GM23248 (cell line): Measurements from ENCODE around the gene TRMT1. TPM values are rescaled to one million over a fixed set of nuclear protein-coding genes. Genes with fewer than 3 reads are reported as not detected.
A peak's percentile ranks its signal among the peaks of the same experiment; 100 is the strongest.

Experiments used
- DNase-seq: peaks from one replicate; pipeline ENCODE4 v3.0.0-alpha.2; 2015
- H2AFZ ChIP-seq: fragments of 200-600 bp; sonication (generic); 2 replicates; pipeline ENCODE4 v1.6.1; 2016; ENCODE audit warnings: antibody characterized with exemption
- H3F3A ChIP-seq: fragments of 200-600 bp; sonication (generic); 2 replicates; pipeline ENCODE4 v1.6.1; 2016; ENCODE audit warnings: mild to moderate bottlenecking, antibody characterized with exemption, mixed run types; ENCODE audit not compliant: insufficient read depth
- H3K27ac ChIP-seq: fragments of 200-600 bp; sonication (generic); 2 replicates; pipeline ENCODE4 v1.5.1; 2016; ENCODE audit warnings: mild to moderate bottlenecking
- H3K27me3 ChIP-seq: fragments of 200-600 bp; sonication (generic); replicated peaks from 2 replicates; pipeline ENCODE4 v1.6.1; 2016; ENCODE audit warnings: mild to moderate bottlenecking; ENCODE audit not compliant: insufficient read depth
- H3K36me3 ChIP-seq: fragments of 200-600 bp; sonication (generic); 2 replicates; pipeline ENCODE4 v1.6.1; 2016; ENCODE audit warnings: low read depth, mild to moderate bottlenecking
- H3K4me1 ChIP-seq: fragments of 200-600 bp; sonication (generic); 2 replicates; pipeline ENCODE4 v1.6.1; 2016; ENCODE audit warnings: mild to moderate bottlenecking; ENCODE audit not compliant: insufficient read depth
- H3K4me2 ChIP-seq: fragments of 200-600 bp; sonication (generic); one replicate; pipeline ENCODE4 v1.6.1; 2016; ENCODE audit warnings: mild to moderate bottlenecking; ENCODE audit not compliant: unreplicated experiment
- H3K4me3 ChIP-seq: fragments of 200-600 bp; sonication (generic); 2 replicates; pipeline ENCODE4 v1.5.1; 2016; ENCODE audit warnings: mild to moderate bottlenecking
- H3K79me2 ChIP-seq: fragments of 200-600 bp; sonication (generic); 2 replicates; pipeline ENCODE4 v1.6.1; 2016; ENCODE audit warnings: mild to moderate bottlenecking; ENCODE audit not compliant: insufficient read depth
- H3K9ac ChIP-seq: fragments of 200-600 bp; sonication (generic); 2 replicates; pipeline ENCODE4 v1.6.1; 2016; ENCODE audit warnings: mild to moderate bottlenecking
- H3K9me2 ChIP-seq: fragments of 200-600 bp; sonication (generic); 2 replicates; pipeline ENCODE4 v1.6.1; 2016; ENCODE audit warnings: mixed run types, mild to moderate bottlenecking, moderate library complexity; ENCODE audit not compliant: insufficient read depth
- H3K9me3 ChIP-seq: fragments of 200-600 bp; sonication (generic); one replicate; pipeline ENCODE4 v1.6.1; 2017; ENCODE audit warnings: low read depth
- H4K20me1 ChIP-seq: fragments of 200-600 bp; sonication (generic); 2 replicates; pipeline ENCODE4 v1.6.0; 2016; ENCODE audit not compliant: insufficient read depth
- EZH2 ChIP-seq: fragments of 200-600 bp; sonication (generic); IDR thresholded peaks from 2 replicates; pipeline ENCODE4 v1.6.1; 2018; ENCODE audit warnings: antibody characterized with exemption, mild to moderate bottlenecking; ENCODE audit not compliant: insufficient read depth, poor library complexity, severe bottlenecking
- EZH2phosphoT487 ChIP-seq: fragments of 200-600 bp; sonication (generic); IDR thresholded peaks from 2 replicates; pipeline ENCODE4 v1.6.1; 2018; ENCODE audit warnings: antibody characterized with exemption, moderate library complexity, mild to moderate bottlenecking, low read depth; ENCODE audit not compliant: insufficient read depth
- WGBS, 2 experiments: methylation state at CpG; one replicate each; pipeline ENCODE4 v1.1.6; 2015 to 2017; ENCODE audit warnings: low lambda C conversion rate in 2 of 2, low coverage in 1 of 2; ENCODE audit errors: missing lambda C conversion rate in 2 of 2; 5-methylcytosine and 5-hydroxymethylcytosine counted together
- in situ Hi-C: fragments of 300-500 bp; cut with MboI; formaldehyde crosslinking; loops from 2 replicates; pipeline ENCODE4 v1.15.0; 2020
- polyA plus RNA-seq: library from polyadenylated mRNA; unstranded; fragments of >200 nt; fragmentation: Nextera tagmentation; extraction: Ambion mirVana; gene quantifications from 2 replicates; pipeline ENCODE4 v1.2.1, GENCODE V29; 2016
- total RNA-seq: library from RNA; depleted of rRNA; stranded (reverse); fragments of >200 nt; shearing (Covaris generic); gene quantifications from 2 replicates; pipeline ENCODE4 v1.2.3, GENCODE V29; 2014

The TRMT1 gene
- total and polyA plus RNA-seq, 2 experiments from 2014 or later: 30.4 to 31.8 TPM

DNA sequence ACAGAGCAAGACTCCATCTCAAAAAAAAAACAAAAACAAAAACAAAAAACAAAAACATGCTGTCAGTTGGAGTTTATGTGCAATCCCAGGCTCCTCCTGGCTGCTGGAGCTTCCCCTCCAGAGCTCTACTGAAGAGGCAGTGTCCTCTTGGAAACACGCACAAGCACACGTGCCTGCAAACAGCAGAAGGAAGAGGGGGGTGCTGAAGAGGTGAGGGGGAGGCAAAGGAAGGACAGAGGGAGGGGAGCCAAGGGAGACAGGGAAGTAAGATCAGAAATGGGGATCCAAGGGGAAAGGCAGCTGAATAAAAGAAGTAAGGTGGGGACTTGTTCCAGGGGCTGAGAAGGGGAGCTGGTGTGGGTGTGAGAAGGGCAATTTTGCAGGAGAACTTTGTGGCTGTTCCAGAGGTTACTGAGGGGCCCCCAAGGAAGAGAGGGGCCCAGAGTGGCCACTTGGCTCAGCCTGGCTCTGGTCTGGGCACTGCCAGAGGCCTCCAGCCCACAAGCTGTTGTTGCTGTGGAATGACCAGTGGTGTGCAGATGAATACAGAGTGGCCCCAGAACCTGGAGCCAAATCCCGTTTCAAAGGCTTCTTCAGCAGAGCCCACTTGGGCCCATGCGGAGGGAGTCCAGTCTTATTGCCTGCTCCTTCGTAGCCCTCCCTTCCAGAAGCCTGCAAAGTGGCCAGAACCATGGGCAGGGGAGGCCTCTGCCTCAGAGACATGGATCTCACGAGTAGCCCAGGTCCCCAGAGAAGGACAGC is 48.3 kb downstream of the TRMT1 start:
- TF ChIP-seq EZH2phosphoT487: no peak
- TF ChIP-seq EZH2: no peak
- Histone ChIP-seq H3K4me2 (no peak overlapping the region), H3K36me3 (no peaks in the 10 kb centered on the region), H3K27ac (no peak overlapping the region), H3K9ac (0 out of 2 replicates have a peak overlapping the region, but pooled peaks have one; percentile 10), H3K79me2 (peaks cover 100% of the 10 kb centered on the region), H4K20me1 (no peaks in the 10 kb centered on the region; the same call in 1 of the 2 replicates), H3F3A (no peaks in the 10 kb centered on the region), H3K9me3 (no peaks in the 10 kb centered on the region), H3K4me1 (no peaks in the 10 kb centered on the region; the same call in 1 of the 2 replicates), H3K9me2 (no peaks in the 10 kb centered on the region), H3K27me3 (no peaks in the 10 kb centered on the region), H3K4me3 (no peak overlapping the region), H2AFZ (no peak overlapping the region)
- 56 to 70% methylated on average over 6 of the region's 6 CpGs for WGBS, 2 experiments
- DNase-seq: no peak
- in situ Hi-C loops: no loop called here

DNA sequence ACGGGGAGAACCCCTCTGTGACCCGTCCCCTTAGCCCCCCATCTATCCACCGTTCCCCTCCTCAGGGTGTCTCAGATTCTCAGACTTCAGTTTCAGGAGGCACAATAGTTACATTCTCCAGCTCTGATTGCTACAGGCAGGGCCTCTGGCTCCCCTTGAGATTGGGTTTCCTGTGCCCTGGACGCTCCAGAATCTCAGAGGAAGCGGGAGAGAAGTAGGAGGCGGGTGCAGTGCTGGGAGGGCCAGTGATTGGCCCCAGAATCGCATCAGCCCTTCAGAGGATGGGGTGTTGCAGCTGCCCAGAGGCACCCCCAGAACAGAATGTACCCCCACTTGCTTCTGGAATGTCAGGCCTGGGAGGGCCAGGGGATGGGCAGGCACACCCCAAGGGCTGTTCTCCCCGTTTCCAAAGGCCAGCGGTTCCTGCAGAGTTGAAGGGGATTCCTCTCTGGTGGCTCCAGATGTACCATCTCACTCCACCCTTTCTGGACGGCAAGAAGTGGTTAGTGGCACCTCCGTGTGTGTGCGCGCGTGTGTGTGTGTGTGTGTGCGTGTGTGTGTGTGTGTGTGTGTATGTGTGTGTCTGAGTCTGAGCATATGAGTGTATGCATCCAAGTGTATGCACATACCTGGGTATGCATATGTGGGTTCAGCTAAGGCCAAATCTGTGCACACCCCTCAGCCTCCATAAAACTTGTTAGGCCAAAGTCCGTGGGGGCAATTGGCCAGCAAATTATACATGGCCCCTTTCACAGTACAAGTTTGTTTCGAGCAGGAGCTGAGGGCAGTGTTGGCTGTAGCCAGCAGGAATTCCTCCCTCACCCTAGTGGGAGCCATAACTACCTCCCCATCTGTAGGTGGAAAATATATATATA is 49.4 kb downstream of the TRMT1 start:
- H3K9me2 ChIP-seq: no peaks in the 10 kb centered on the region
- H3K79me2 ChIP-seq: peaks cover 100% of the 10 kb centered on the region
- H3F3A ChIP-seq: no peaks in the 10 kb centered on the region
- no peak overlapping the region for H3K4me2 ChIP-seq
- H3K9ac ChIP-seq: no peak overlapping the region
- no peak overlapping the region for H3K4me3 ChIP-seq
- no peaks in the 10 kb centered on the region; the same call in 1 of the 2 replicates for H4K20me1 ChIP-seq
- H3K36me3 ChIP-seq: no peaks in the 10 kb centered on the region
- peaks cover under 1% of the 10 kb centered on the region; the same call in 1 of the 2 replicates for H3K4me1 ChIP-seq
- H3K9me3 ChIP-seq: no peaks in the 10 kb centered on the region
- TF ChIP-seq EZH2 (no peak), EZH2phosphoT487 (no peak)
- DNase-seq: no peak
- no peaks in the 10 kb centered on the region for H3K27me3 ChIP-seq
- no peak overlapping the region for H2AFZ ChIP-seq
- in situ Hi-C loops: no loop called here
- H3K27ac ChIP-seq: no peak overlapping the region
- WGBS, 2 experiments: 70 to 74% methylated on average over 17 of the region's 17 CpGs

DNA sequence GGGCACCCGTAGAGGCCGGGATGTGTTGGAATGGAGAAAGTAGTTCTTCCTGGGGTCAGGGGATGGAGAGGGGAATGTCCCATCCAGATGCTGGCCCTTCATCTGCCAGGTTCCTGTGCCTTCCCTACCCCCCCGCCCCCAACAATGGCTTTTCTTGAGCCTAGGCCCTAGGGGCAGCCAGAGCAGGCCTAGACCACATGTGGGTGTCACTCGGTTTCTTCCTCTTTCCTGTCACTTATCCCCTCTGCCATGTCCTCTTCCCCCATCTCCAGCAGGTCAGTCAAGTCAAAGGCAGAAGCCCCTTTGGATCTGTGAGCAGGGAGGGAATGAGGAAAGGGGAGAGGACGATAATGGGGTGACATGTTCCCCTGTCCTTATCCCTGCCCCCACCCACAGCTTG is 50.3 kb downstream of the TRMT1 start:
- H3K27me3 ChIP-seq: no peaks in the 10 kb centered on the region
- H4K20me1 ChIP-seq: no peaks in the 10 kb centered on the region
- peaks cover 99% of the 10 kb centered on the region for H3K79me2 ChIP-seq
- in situ Hi-C loops: no loop called here
- H3K9ac ChIP-seq: no peak overlapping the region
- H2AFZ ChIP-seq: no peak overlapping the region
- H3K9me2 ChIP-seq: no peaks in the 10 kb centered on the region
- H3K4me3 ChIP-seq: no peak overlapping the region
- no peak for TF ChIP-seq EZH2
- no peak for TF ChIP-seq EZH2phosphoT487
- no peaks in the 10 kb centered on the region for H3K36me3 ChIP-seq
- H3F3A ChIP-seq: no peaks in the 10 kb centered on the region
- no peak overlapping the region for H3K4me2 ChIP-seq
- no peak for DNase-seq
- no peak overlapping the region for H3K27ac ChIP-seq
- WGBS, 2 experiments: 62 to 68% methylated on average over 5 of the region's 5 CpGs
- no peaks in the 10 kb centered on the region for H3K9me3 ChIP-seq
- peaks cover 9% of the 10 kb centered on the region for H3K4me1 ChIP-seq

DNA sequence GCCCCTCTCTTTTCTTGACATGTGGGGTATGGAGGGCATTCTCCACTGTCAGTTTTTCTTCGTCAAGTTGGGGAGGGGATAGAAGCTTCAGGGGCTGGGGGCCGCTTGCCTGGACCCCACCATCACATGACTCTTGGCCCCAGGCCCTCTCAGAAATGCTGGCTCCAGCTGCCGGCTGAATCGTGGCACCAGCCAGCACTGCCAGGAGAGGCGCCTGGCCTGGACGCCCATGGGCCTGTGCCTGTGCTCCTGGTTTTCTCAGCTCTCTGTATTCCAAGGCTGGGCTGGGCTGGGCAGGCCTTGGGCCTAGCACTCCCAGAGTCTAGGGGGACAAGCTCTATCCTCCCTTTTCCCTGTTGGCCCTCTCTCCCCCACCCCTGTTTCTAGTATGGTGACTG is 52.4 kb downstream of the TRMT1 start:
- H3K9ac ChIP-seq: no peak overlapping the region; the same call in 1 of the 2 replicates
- H3K4me3 ChIP-seq: no peak overlapping the region
- H3K4me1 ChIP-seq: peaks cover 25% of the 10 kb centered on the region
- no peak for DNase-seq
- H3K4me2 ChIP-seq: no peak overlapping the region
- TF ChIP-seq EZH2phosphoT487 (no peak), EZH2 (no peak)
- H3K9me2 ChIP-seq: no peaks in the 10 kb centered on the region
- no peak overlapping the region for H2AFZ ChIP-seq
- H4K20me1 ChIP-seq: no peaks in the 10 kb centered on the region
- no peaks in the 10 kb centered on the region for H3K36me3 ChIP-seq
- WGBS, 2 experiments: 67 to 73% methylated on average over 6 of the region's 6 CpGs
- peaks cover 99% of the 10 kb centered on the region for H3K79me2 ChIP-seq
- no peaks in the 10 kb centered on the region for H3K9me3 ChIP-seq
- peaks cover 9% of the 10 kb centered on the region; the same call in 1 of the 2 replicates for H3F3A ChIP-seq
- H3K27me3 ChIP-seq: no peaks in the 10 kb centered on the region
- in situ Hi-C loops: no loop called here
- H3K27ac ChIP-seq: peak overlapping the region; percentile 27; the same call in 1 of the 2 replicates
